ENCODE data around the gene DNTTIP2. TPM values are rescaled to one million over a fixed set of nuclear protein-coding genes. Genes with fewer than 3 reads are reported as not detected.

Gene DNTTIP2
- total and polyA plus RNA-seq, 2 experiments from 2014 or later: 34.4 to 43.6 TPM

DNA sequence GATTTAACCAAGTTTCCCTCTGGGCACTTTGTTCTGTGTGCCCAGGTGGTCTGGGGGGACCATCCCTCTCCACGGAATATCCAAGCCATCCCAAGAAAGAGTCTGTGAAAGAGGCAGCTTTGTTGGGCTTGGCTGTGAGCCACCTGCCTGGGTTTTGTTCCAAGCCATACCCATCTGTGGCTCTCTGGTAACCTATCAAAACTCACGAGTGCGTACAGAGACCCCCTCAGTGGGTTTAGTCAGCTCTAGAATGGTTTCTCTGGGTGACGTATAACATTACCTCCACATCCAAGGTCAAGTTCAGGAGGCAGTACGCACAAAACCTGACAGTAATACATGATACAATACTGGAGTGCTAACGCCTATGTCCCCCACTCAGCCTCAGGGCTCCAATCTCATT lies 54.2 kb downstream of the DNTTIP2 start:
- Histone ChIP-seq H3K27me3 (no peaks in the 10 kb centered on the region), H3K4me3 (no peak overlapping the region), H3K4me1 (ENCODE audit: insufficient read depth) (peaks cover 19% of the 10 kb centered on the region), H3K36me3 (replicated peaks; ENCODE audit: insufficient read depth, low read depth) (no peaks in the 10 kb centered on the region), H3K4me2 (no peak overlapping the region), H3K79me2 (no peaks in the 10 kb centered on the region), H3K9me3 (ENCODE audit: low read depth) (no peaks in the 10 kb centered on the region), H2AFZ (no peak overlapping the region), H3K27ac (no peak overlapping the region), H4K20me1 (ENCODE audit: insufficient read depth, poor library complexity, severe bottlenecking) (no peaks in the 10 kb centered on the region), H3K9me2 (replicated peaks; ENCODE audit: insufficient read depth) (no peaks in the 10 kb centered on the region)
- no peak for DNase-seq (ENCODE audit: low spot score)
- TF ChIP-seq EZH2 (IDR thresholded peaks at IDR 0.05; ENCODE audit: borderline replicate concordance): no peak
- no peak for TF ChIP-seq EZH2phosphoT487 (IDR thresholded peaks at IDR 0.05; ENCODE audit: low read depth, severe bottlenecking, unreplicated experiment)
- TF ChIP-seq, protein P1, sequence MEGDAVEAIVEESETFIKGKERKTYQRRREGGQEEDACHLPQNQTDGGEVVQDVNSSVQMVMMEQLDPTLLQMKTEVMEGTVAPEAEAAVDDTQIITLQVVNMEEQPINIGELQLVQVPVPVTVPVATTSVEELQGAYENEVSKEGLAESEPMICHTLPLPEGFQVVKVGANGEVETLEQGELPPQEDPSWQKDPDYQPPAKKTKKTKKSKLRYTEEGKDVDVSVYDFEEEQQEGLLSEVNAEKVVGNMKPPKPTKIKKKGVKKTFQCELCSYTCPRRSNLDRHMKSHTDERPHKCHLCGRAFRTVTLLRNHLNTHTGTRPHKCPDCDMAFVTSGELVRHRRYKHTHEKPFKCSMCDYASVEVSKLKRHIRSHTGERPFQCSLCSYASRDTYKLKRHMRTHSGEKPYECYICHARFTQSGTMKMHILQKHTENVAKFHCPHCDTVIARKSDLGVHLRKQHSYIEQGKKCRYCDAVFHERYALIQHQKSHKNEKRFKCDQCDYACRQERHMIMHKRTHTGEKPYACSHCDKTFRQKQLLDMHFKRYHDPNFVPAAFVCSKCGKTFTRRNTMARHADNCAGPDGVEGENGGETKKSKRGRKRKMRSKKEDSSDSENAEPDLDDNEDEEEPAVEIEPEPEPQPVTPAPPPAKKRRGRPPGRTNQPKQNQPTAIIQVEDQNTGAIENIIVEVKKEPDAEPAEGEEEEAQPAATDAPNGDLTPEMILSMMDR (IDR thresholded peaks at IDR 0.05; ENCODE audit: poor library complexity): no peak
- 82% methylated on average over 6 of the region's 6 CpGs for WGBS (ENCODE audit: low lambda C conversion rate, missing lambda C conversion rate)

DNA sequence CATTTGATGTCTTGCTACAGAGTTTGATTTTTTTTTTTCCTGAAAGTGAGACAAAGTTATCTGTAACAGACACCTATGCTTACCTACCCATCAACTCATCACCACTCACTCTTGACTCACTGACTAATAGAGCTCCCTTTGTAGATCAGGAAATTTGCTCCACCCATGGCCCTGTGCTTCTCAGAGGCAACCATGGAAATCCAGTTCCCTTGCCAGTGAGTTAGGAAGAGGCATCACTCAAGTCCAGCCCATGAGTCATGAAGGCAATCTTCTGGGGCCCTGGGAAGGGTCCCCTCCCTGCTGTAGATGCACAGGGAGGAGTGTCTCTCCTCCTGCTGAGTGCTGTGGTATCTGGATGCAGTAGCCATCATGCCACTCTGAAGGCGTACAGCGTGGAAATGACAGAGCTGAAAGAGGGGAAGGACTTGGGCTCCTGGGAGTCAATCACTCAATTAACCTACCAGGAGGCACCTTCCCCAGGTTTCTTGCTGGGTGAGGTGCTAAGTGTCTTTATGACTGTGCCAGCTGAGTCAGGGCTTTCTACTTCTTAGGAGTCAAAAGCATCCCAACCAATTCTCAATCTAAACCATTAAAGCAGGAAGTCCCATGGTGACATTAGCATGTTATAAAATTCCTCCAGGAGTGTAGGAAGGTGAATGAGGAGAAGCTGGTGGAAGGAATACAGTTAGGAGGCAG lies 56.1 kb downstream of the DNTTIP2 start:
- H3K9me2 ChIP-seq (replicated peaks; ENCODE audit: insufficient read depth): no peaks in the 10 kb centered on the region
- no peak overlapping the region for H2AFZ ChIP-seq
- no peak overlapping the region for H3K27ac ChIP-seq
- no peaks in the 10 kb centered on the region for H3K36me3 ChIP-seq (replicated peaks; ENCODE audit: insufficient read depth, low read depth)
- DNase-seq (ENCODE audit: low spot score): no peak
- H3K4me1 ChIP-seq (ENCODE audit: insufficient read depth): peaks cover 18% of the 10 kb centered on the region
- H4K20me1 ChIP-seq (ENCODE audit: insufficient read depth, poor library complexity, severe bottlenecking): no peaks in the 10 kb centered on the region
- TF ChIP-seq EZH2phosphoT487 (IDR thresholded peaks at IDR 0.05; ENCODE audit: low read depth, severe bottlenecking, unreplicated experiment) (no peak), EZH2 (IDR thresholded peaks at IDR 0.05; ENCODE audit: borderline replicate concordance) (no peak)
- TF ChIP-seq, protein P1 (IDR thresholded peaks at IDR 0.05; ENCODE audit: poor library complexity): no peak
- H3K4me2 ChIP-seq: no peak overlapping the region
- H3K4me3 ChIP-seq: no peak overlapping the region
- 95% methylated on average over 2 of the region's 2 CpGs for WGBS (ENCODE audit: low lambda C conversion rate, missing lambda C conversion rate)
- H3K79me2 ChIP-seq: no peaks in the 10 kb centered on the region
- H3K9me3 ChIP-seq (ENCODE audit: low read depth): no peaks in the 10 kb centered on the region
- no peaks in the 10 kb centered on the region for H3K27me3 ChIP-seq

GRCh38 chr1:93821423-93822144 lies 57.4 kb downstream of the DNTTIP2 start:
- Histone ChIP-seq H3K9me2 (replicated peaks; ENCODE audit: insufficient read depth) (no peaks in the 10 kb centered on the region), H4K20me1 (ENCODE audit: insufficient read depth, poor library complexity, severe bottlenecking) (no peaks in the 10 kb centered on the region), H3K79me2 (no peaks in the 10 kb centered on the region), H3K27ac (no peak overlapping the region), H3K4me2 (no peak overlapping the region), H3K36me3 (replicated peaks; ENCODE audit: insufficient read depth, low read depth) (no peaks in the 10 kb centered on the region), H3K9me3 (ENCODE audit: low read depth) (no peaks in the 10 kb centered on the region), H3K27me3 (no peaks in the 10 kb centered on the region), H2AFZ (no peak overlapping the region), H3K4me1 (ENCODE audit: insufficient read depth) (peaks cover 12% of the 10 kb centered on the region), H3K4me3 (no peak overlapping the region)
- 86% methylated on average over 4 of the region's 4 CpGs for WGBS (ENCODE audit: low lambda C conversion rate, missing lambda C conversion rate)
- no peak for DNase-seq (ENCODE audit: low spot score)
- TF ChIP-seq EZH2 (IDR thresholded peaks at IDR 0.05; ENCODE audit: borderline replicate concordance) (no peak), EZH2phosphoT487 (IDR thresholded peaks at IDR 0.05; ENCODE audit: low read depth, severe bottlenecking, unreplicated experiment) (no peak)
- TF ChIP-seq, protein P1 (IDR thresholded peaks at IDR 0.05; ENCODE audit: poor library complexity): no peak

Data from hepatocyte (in vitro differentiated cells).